Lower lobe of right lung (tissue), 2 donors: ENCODE results near the gene PTGES2. TPM values are rescaled to one million over a fixed set of nuclear protein-coding genes. Genes with fewer than 3 reads are reported as not detected.
A peak's percentile ranks its signal among the peaks of the same experiment; 100 is the strongest.

ENCODE experiments used
- ATAC-seq, 2 donors: fragments of 200-7000 bp; cut with Tn5 transposase; one replicate each; pipeline ENCODE4 v1.9.1; 2020 to 2022; ENCODE audit warnings: mild to moderate bottlenecking in 2 of 2, moderate library complexity in 2 of 2
- DNase-seq: peaks from one replicate; pipeline ENCODE4 v3.0.0-alpha.2; 2020
- H3K27ac ChIP-seq: fragments of 200-600 bp; one replicate; pipeline ENCODE4 v1.8.0; 2022
- H3K27me3 ChIP-seq: fragments of 200-600 bp; one replicate; pipeline ENCODE4 v1.8.0; 2022; ENCODE audit warnings: low read depth
- H3K36me3 ChIP-seq: fragments of 200-600 bp; one replicate; pipeline ENCODE4 v1.8.0; 2022; ENCODE audit warnings: mild to moderate bottlenecking
- H3K4me1 ChIP-seq: fragments of 200-600 bp; one replicate; pipeline ENCODE4 v1.8.0; 2022
- H3K4me3 ChIP-seq: fragments of 200-600 bp; one replicate; pipeline ENCODE4 v1.8.0; 2022; ENCODE audit warnings: mild to moderate bottlenecking
- H3K9me3 ChIP-seq: fragments of 200-600 bp; one replicate; pipeline ENCODE4 v1.8.0; 2022
- intact Hi-C: fragments of 100-400 bp; cut with DNase I; formaldehyde crosslinking; loops from one replicate; pipeline ENCODE4 v1.11.0; 2022
- total RNA-seq: library from RNA; stranded (reverse); fragmentation: NEBNext Ultra II Directional; extraction: Animal tissue kit (Norgen Biotek cat#: 25700); gene quantifications from one replicate; pipeline ENCODE4 v1.2.1, GENCODE V29; 2021
- TF ChIP-seq, protein P1 (sequence below): fragments of 200-600 bp; IDR thresholded peaks from one replicate; pipeline ENCODE4 v1.8.0; 2022; ENCODE audit warnings: antibody characterized with exemption, mild to moderate bottlenecking
- donor health status: DM: no; HTN: yes; CAD: no; lungs with severe emphysema.

PTGES2 gene
- total RNA-seq, 1 donor from 2014 or later: 30.6 TPM

- DNase-seq: peak; percentile 95
- TF ChIP-seq, protein P1, sequence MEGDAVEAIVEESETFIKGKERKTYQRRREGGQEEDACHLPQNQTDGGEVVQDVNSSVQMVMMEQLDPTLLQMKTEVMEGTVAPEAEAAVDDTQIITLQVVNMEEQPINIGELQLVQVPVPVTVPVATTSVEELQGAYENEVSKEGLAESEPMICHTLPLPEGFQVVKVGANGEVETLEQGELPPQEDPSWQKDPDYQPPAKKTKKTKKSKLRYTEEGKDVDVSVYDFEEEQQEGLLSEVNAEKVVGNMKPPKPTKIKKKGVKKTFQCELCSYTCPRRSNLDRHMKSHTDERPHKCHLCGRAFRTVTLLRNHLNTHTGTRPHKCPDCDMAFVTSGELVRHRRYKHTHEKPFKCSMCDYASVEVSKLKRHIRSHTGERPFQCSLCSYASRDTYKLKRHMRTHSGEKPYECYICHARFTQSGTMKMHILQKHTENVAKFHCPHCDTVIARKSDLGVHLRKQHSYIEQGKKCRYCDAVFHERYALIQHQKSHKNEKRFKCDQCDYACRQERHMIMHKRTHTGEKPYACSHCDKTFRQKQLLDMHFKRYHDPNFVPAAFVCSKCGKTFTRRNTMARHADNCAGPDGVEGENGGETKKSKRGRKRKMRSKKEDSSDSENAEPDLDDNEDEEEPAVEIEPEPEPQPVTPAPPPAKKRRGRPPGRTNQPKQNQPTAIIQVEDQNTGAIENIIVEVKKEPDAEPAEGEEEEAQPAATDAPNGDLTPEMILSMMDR: peak; percentile 100
- peak; percentile 80 to 90 for ATAC-seq
- Histone ChIP-seq H3K36me3 (peaks cover 28% of the 10 kb centered on the region), H3K4me3 (no peak overlapping the region), H3K9me3 (no peaks in the 10 kb centered on the region), H3K27ac (no peak overlapping the region), H3K27me3 (no peaks in the 10 kb centered on the region), H3K4me1 (peaks cover 10% of the 10 kb centered on the region)
- intact Hi-C loops: no loop called here
Measured at GRCh38 chr9:128117613-128118471, 9.7 kb downstream of the PTGES2 start.

DNA sequence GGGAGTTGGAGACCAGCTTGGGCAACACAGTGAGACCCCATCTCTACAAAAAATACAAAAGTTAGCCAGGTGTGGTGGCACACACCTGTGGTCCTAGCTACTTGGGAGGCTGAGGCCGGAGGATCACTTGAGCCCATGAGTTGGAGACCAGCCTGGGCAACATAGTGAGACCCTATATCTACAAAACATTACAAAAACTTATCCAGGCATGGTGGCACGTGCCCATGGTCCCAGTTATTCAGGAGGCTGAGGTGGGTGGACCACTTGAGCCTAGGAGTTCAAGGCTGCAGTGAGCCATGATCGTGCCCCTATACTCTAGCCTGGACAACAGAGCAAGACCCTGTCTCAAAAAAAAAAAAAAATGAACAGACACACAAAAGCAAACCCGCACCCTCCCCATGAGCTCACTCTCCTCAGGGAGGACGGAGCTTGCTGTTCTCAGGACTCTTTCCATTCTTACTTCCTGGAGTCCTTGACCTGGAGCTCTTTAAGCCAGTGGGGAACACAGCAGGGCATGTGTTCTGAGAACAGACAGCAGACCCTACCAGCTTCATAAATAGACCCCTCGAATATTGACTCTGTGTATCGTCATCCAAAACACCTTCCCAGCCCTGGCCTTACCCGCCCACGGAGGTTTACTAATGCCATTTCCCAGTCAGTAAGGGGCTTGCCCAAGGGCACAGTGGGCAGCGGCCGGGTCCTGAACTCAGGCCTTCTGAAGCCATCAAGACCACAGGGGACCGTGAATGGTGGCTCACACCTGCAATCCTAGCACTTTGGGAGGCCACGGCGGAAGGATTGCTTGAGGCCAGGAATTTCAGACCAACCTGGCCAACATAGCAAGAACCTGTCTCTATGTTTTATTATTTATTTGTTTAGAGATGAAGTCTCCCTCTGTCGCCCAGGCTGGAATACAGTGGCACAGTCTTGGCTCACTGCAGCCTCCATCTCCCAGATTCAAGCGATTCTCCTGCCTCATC is 11.1 kb downstream of the PTGES2 start:
- H3K27me3 ChIP-seq: no peaks in the 10 kb centered on the region
- peaks cover 13% of the 10 kb centered on the region for H3K36me3 ChIP-seq
- TF ChIP-seq, protein P1: no peak
- H3K27ac ChIP-seq: no peak overlapping the region
- H3K4me1 ChIP-seq: peaks cover 10% of the 10 kb centered on the region
- no peak for ATAC-seq
- no peaks in the 10 kb centered on the region for H3K9me3 ChIP-seq
- peak; percentile 40 for DNase-seq
- no peak overlapping the region for H3K4me3 ChIP-seq
- intact Hi-C loops: no loop called here

DNA sequence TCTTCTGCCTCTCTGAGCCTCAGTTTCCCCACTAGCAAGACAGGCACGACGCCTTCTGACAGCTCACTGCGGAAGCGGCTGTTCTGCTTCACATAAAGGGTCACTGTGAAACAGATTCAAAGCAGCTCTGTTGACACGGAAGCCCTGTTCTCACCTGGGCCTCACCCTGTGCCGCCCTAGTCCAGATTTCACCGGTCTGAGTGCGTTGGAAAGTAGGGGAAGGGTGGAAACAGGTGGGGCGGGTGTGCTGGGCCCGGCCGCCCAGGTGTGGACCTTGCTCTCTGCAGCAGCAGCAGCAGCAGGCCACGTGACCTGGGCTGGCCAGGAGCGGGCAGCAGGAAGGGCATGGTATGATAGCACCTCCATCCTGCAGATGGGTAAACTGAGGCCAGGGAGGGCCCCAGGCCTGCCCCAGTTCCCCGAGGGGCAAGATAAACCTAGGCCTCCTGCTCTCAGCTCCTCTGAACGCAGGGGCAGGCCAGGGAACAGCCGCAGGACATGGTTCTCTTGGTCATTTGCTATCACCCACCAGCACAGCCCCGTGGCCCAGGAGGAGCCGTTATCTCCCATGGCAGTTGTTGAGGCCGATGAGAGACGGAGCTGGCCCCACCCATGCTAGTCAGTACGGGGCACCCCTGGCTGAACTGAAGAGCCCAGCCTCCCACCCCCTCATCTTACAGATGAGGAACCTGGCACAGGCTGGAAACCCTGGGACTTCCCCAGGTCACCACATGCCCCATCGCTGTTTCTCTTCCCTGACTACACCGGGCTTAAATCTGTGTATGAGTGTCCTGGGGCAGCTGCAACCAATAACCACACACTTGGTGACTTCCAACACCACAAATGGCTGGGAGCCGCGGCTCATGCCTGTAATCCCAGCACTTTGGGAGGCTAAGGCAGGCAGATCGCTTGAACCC is 12.1 kb downstream of the PTGES2 start:
- TF ChIP-seq, protein P1: no peak
- DNase-seq (peak; percentile 52), ATAC-seq (peak; percentile 25)
- intact Hi-C loops: no loop called here
- H3K4me1 ChIP-seq: peaks cover 10% of the 10 kb centered on the region
- H3K27ac ChIP-seq: no peak overlapping the region
- peaks cover 4% of the 10 kb centered on the region for H3K36me3 ChIP-seq
- no peaks in the 10 kb centered on the region for H3K9me3 ChIP-seq
- no peaks in the 10 kb centered on the region for H3K27me3 ChIP-seq
- no peak overlapping the region for H3K4me3 ChIP-seq

GRCh38 chr9:128114326-128115186 is 13.0 kb downstream of the PTGES2 start:
- peaks cover 5% of the 10 kb centered on the region for H3K36me3 ChIP-seq
- no peak overlapping the region for H3K4me3 ChIP-seq
- ATAC-seq: no peak
- no peaks in the 10 kb centered on the region for H3K9me3 ChIP-seq
- DNase-seq: peak; percentile 42
- intact Hi-C loops: no loop called here
- no peaks in the 10 kb centered on the region for H3K27me3 ChIP-seq
- TF ChIP-seq, protein P1: no peak
- H3K27ac ChIP-seq: no peak overlapping the region
- peaks cover 10% of the 10 kb centered on the region for H3K4me1 ChIP-seq
